Activated gamma-delta T cell treated with Interleukin-2 at 50 U/mL for 16 hours (primary cell): ENCODE measurements around the gene ZNF569.
A peak's percentile ranks its signal among the peaks of the same experiment; 100 is the strongest.
"Not testable (repeated sequence)": the region's sequence is repeated elsewhere in the genome, so short reads cannot be mapped to it uniquely, and the experiment has no call there.

Experiments used
- DNase-seq: peaks from one replicate; pipeline ENCODE4 v3.0.0-alpha.2; 2020

The ZNF569 gene

DNA sequence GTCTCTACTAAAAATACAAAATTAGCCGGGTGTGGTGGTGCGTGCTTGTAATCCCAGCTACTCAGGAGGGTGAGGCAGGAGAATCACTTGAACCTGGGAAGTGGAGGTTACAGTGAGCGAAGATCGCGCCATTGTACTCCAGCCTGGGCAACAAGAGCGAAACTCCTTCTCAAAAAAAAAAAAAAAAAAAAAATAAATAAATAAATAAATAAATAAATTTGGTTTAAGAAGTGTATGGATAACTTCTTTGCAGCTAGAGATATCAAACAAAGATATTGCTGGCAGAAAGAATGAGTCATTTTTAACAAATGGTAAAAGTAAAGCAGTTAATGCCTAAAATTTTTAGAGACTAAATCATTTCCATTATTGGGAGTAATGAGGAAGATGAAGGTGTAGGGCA lies 75.8 kb downstream of the ZNF569 start:
- not testable (repeated sequence) for DNase-seq

GRCh38 chr19:37389234-37389633 lies 78.0 kb downstream of the ZNF569 start:
- DNase-seq, result no peak

GRCh38 chr19:37370880-37371661 lies 96.2 kb downstream of the ZNF569 start, which contains the start of gene ZNF527:
Gene ZNF527 (plus strand): TSS chr19:37371099. CDS start chr19:37374199, 3,100 bp downstream.
- peak; percentile 96 for DNase-seq

DNA sequence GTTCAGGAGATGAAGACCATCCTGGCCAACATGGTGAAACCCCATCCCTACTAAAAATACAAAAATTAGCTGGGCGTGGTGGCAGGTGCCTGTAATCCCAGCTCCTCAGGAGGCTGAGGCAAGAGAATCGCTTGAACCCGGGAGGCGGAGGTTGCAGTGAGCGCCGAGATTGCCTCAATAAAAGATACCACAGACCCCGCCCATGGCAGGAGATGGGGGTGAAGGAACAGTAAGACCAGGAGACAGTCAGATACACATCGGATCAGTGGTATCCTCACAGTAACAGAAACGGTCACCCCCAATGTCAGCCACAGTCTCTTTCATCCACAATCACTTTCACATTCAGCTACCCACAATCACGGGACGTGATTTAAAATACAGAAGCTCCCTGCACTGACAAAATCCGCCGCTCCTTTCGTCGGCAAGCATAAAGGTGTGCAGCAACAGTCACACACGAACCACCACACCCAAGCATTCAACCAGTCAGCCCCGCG lies 96.8 kb downstream of the ZNF569 start:
- not testable (repeated sequence) for DNase-seq

GRCh38 chr19:37362733-37363132 lies 104.5 kb downstream of the ZNF569 start:
- no peak for DNase-seq

GRCh38 chr19:37361994-37362393 lies 105.2 kb downstream of the ZNF569 start:
- no peak for DNase-seq
